ENCODE results near the gene IL27RA. TPM values are rescaled to one million over a fixed set of nuclear protein-coding genes. Genes with fewer than 3 reads are reported as not detected.

The IL27RA gene
- total and polyA plus RNA-seq, 2 donors (not counting 3 experiments of a cell fraction or from before 2014, with no cell fraction given): 1.6 to 4.5 TPM

DNA sequence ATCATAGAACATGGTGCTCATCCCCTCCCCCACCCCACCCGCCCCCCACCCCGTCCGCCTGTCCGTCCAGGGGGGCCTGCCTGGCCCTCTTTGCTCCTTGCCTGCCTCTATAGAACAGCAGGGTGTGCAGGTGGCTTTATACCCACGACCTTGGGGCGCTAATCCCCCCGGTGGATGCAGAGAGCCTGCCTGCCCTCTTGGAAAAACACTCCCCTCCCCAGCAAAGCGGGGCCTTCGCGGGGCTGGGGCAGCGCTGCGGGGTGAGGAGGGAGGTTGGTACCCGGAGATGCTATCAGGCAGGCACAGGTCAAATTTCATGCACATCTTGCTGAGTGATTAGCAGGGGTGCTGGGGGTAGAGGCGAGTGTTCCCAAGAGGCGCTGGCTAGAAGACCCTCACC, 47.4 kb upstream of the IL27RA start:
- no peak for TF ChIP-seq GATA2 (IDR thresholded peaks at IDR 0.05; ENCODE audit: insufficient read depth, insufficient read length, low read depth, low read length)
- TF ChIP-seq, protein P1, sequence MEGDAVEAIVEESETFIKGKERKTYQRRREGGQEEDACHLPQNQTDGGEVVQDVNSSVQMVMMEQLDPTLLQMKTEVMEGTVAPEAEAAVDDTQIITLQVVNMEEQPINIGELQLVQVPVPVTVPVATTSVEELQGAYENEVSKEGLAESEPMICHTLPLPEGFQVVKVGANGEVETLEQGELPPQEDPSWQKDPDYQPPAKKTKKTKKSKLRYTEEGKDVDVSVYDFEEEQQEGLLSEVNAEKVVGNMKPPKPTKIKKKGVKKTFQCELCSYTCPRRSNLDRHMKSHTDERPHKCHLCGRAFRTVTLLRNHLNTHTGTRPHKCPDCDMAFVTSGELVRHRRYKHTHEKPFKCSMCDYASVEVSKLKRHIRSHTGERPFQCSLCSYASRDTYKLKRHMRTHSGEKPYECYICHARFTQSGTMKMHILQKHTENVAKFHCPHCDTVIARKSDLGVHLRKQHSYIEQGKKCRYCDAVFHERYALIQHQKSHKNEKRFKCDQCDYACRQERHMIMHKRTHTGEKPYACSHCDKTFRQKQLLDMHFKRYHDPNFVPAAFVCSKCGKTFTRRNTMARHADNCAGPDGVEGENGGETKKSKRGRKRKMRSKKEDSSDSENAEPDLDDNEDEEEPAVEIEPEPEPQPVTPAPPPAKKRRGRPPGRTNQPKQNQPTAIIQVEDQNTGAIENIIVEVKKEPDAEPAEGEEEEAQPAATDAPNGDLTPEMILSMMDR (IDR thresholded peaks at IDR 0.05; ENCODE audit: extremely low read depth in 1 of 2, insufficient read depth in 1 of 2, low read depth in 1 of 2, low read length in 2 of 2): no peak
- TF ChIP-seq POLR2A (IDR thresholded peaks at IDR 0.05; ENCODE audit: low read depth, low read length): no peak
- no peak for TF ChIP-seq JUN (IDR thresholded peaks at IDR 0.05; ENCODE audit: borderline replicate concordance, insufficient read depth, insufficient read length, low read depth)
- no peak for TF ChIP-seq EZH2 (IDR thresholded peaks at IDR 0.05; ENCODE audit: borderline replicate concordance, low read depth, low read length, severe bottlenecking)
- TF ChIP-seq FOS (IDR thresholded peaks at IDR 0.05; ENCODE audit: borderline replicate concordance, insufficient read depth, low read length): no peak
- TF ChIP-seq, protein P2, sequence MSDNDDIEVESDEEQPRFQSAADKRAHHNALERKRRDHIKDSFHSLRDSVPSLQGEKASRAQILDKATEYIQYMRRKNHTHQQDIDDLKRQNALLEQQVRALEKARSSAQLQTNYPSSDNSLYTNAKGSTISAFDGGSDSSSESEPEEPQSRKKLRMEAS (IDR thresholded peaks at IDR 0.05; ENCODE audit: insufficient read depth, insufficient read length): no peak
- no peak for TF ChIP-seq MYC (IDR thresholded peaks at IDR 0.05; ENCODE audit: low read depth, low read length)
- no peak for TF ChIP-seq POLR2AphosphoS5 (IDR thresholded peaks at IDR 0.05; ENCODE audit: insufficient read depth, low read depth, low read length)
- no peaks in the 10 kb centered on the region for H3K79me2 ChIP-seq (ENCODE audit: control insufficient read depth, insufficient read depth, low read length)
- H3K27ac ChIP-seq (ENCODE audit: insufficient read depth, low read depth, low read length): no peak overlapping the region
- DNase-seq (ENCODE audit: low read depth, low spot score) (no peak), FAIRE-seq (no peak)
- dilution Hi-C loops (cut with MboI; ENCODE audit: extremely low pct_ligation_motif_present, low sequenced_read_pairs) (no loop called here), intact Hi-C loops (cut with micrococcal nuclease) (no loop called here)
- no peak overlapping the region for H3K4me2 ChIP-seq (ENCODE audit: insufficient read depth, low read length)
- H3K9ac ChIP-seq (replicated peaks; ENCODE audit: extremely low read depth, insufficient read depth, low read length): no peak overlapping the region
- H3K9me3 ChIP-seq (replicated peaks; ENCODE audit: control insufficient read depth, insufficient read depth, low read length): no peaks in the 10 kb centered on the region
- BruUV-seq (replicated peaks): no TSS peak
- no peak overlapping the region for H3K4me3 ChIP-seq (replicated peaks in 1 of 3; ENCODE audit: insufficient read depth in 1 of 3, low read depth in 1 of 3, low read length in 3 of 3)
- peaks cover 28% of the 10 kb centered on the region for H3K4me1 ChIP-seq (ENCODE audit: control insufficient read depth, extremely low read depth, insufficient read depth, low read length)
- ChIA-PET CTCF (no interaction called here), POLR2A (no interaction called here)
- H3K36me3 ChIP-seq (ENCODE audit: control insufficient read depth in 2 of 2, extremely low read depth in 1 of 2, insufficient read depth in 2 of 2, low read length in 2 of 2): peaks cover 0 to 2% of the 10 kb centered on the region in 2 experiments
- H2AFZ ChIP-seq (ENCODE audit: low read depth, low read length): no peak overlapping the region
- no peaks in the 10 kb centered on the region for H3K9me1 ChIP-seq (replicated peaks; ENCODE audit: control insufficient read depth, extremely low read depth, insufficient read depth, low read length)
- no peaks in the 10 kb centered on the region for H3K27me3 ChIP-seq (ENCODE audit: control insufficient read depth in 2 of 2, insufficient read depth in 2 of 2, low read length in 2 of 2)
- H4K20me1 ChIP-seq (replicated peaks; ENCODE audit: control insufficient read depth, extremely low read depth, insufficient read depth, low read length): no peaks in the 10 kb centered on the region

Measured in endothelial cell of umbilical vein (primary cell).